ENCODE measurements around the gene LRRK2.
"Not testable (repeated sequence)": the region's sequence is repeated elsewhere in the genome, so short reads cannot be mapped to it uniquely, and the experiment has no call there.

DNA sequence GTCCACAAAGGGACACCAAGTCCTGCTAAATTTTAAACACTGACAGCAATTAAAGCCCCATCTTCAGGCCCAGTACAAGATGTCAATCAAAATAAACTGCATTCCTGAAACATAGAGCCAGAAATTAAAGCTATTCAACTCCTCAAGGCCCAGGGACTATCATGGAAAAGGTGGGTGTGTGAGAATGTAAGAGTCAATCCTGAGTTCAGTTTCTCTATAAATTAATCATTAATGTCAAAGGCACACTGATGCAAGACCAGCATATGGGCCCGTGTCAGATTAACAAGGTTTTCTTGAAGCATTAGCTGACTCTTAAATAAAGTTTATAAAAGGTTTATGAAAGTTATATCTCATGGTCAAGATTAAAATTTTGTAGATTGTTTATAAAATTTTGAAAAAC lies 13.6 kb upstream of the LRRK2 start:
- TF ChIP-seq, protein P1, sequence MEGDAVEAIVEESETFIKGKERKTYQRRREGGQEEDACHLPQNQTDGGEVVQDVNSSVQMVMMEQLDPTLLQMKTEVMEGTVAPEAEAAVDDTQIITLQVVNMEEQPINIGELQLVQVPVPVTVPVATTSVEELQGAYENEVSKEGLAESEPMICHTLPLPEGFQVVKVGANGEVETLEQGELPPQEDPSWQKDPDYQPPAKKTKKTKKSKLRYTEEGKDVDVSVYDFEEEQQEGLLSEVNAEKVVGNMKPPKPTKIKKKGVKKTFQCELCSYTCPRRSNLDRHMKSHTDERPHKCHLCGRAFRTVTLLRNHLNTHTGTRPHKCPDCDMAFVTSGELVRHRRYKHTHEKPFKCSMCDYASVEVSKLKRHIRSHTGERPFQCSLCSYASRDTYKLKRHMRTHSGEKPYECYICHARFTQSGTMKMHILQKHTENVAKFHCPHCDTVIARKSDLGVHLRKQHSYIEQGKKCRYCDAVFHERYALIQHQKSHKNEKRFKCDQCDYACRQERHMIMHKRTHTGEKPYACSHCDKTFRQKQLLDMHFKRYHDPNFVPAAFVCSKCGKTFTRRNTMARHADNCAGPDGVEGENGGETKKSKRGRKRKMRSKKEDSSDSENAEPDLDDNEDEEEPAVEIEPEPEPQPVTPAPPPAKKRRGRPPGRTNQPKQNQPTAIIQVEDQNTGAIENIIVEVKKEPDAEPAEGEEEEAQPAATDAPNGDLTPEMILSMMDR (IDR thresholded peaks at IDR 0.05; ENCODE audit: low read depth, low read length, poor library complexity, severe bottlenecking), result not testable (repeated sequence)
- not testable (repeated sequence) for TF ChIP-seq EZH2phosphoT487 (IDR thresholded peaks at IDR 0.05; ENCODE audit: borderline replicate concordance, low read length)
